GM21526 (cell line): ENCODE results near the gene TRAF3.
"Not testable (repeated sequence)": the region's sequence is repeated elsewhere in the genome, so short reads cannot be mapped to it uniquely, and the experiment has no call there.

Source experiments
- ATAC-seq: cut with Tn5 transposase; IDR thresholded peaks from one replicate; pipeline ENCODE4 v1.9.1; 2021; ENCODE audit warnings: moderate library complexity; ENCODE audit not compliant: unreplicated experiment, low FRiP score

TRAF3 gene

DNA sequence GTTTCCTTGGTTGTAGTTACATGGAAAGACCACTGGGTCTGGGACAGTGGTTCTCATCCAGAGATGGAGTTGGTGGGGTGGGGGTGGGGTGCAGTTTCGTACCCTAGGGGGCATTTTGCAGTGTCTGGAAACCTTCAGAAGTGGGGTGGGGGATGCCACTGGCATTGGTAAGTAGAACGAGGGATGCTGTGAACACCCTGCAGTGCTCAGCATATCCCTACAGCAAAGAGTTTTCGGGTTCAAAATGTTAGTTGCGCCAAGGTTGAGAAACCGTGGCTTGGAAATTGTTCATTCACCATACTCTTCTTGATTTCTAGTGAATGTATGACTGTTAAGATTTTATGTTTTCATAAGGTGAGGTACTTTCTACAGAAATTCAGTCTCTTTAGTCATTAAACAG is 28.7 kb downstream of the TRAF3 start:
- ATAC-seq, result no peak

DNA sequence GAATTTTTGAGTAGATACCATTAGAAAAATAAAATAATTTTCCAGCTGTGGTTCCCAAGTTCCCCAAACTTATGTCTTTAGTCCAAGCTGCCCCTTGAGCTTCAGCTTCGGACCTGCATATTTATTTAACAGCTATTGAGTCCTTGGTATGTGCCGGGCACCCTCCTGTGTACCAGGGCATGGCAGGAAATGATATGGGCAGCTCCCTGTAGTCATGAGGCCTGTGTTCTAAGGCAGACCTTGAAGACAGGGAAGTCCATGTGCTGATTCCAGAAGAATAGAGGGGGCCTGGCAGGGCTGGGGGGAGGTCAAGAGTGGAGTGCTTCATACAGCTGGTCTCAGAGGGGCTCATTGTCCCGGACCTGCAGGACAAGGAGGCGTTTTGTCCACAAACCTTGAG is 29.2 kb downstream of the TRAF3 start:
- ATAC-seq, result no peak

GRCh38 chr14:102807013-102807406 is 29.8 kb downstream of the TRAF3 start:
- no peak for ATAC-seq

- no peak for ATAC-seq
Measured at GRCh38 chr14:102809870-102810269, 32.6 kb downstream of the TRAF3 start.

- ATAC-seq, result no peak
Measured at GRCh38 chr14:102810523-102810922, 33.3 kb downstream of the TRAF3 start.

DNA sequence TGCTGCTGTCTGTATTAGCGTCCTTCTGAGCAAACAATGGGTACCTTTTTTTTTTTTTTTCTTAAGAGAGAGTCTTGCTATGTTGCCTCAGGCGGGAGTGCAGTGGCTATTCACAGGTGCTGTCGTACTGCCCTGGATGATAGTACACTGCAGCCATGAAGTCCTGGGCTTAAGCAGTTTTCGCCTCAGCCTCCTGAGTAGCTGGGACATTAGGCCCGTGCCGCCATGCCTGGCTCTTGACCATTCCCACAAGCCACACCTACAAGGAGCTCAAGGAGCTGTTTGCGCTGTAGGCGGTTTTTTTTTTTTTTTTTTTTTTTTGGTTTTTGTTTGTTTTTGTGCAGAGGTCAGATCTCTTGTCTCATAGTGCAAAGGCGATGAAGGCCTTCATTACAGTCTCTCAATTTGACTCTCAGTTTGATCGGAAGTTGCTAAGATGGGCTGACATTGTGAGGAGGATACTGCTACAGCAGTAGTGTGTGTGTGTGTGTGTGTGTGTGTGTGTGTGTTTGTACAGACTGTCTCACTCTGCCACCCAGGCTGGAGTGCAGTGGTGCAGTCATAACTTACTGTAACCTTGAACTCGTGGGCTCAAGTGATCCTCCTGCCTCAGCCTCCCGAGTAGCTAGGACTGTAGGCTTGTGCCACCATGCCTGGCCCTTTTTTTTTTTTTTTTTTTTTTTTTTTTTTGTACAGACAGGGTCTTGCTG is 34.2 kb downstream of the TRAF3 start:
- no peak for ATAC-seq

GRCh38 chr14:102811971-102812370 is 34.7 kb downstream of the TRAF3 start:
- no peak for ATAC-seq

- no peak for ATAC-seq
Measured at GRCh38 chr14:102813691-102814090, 36.4 kb downstream of the TRAF3 start.

DNA sequence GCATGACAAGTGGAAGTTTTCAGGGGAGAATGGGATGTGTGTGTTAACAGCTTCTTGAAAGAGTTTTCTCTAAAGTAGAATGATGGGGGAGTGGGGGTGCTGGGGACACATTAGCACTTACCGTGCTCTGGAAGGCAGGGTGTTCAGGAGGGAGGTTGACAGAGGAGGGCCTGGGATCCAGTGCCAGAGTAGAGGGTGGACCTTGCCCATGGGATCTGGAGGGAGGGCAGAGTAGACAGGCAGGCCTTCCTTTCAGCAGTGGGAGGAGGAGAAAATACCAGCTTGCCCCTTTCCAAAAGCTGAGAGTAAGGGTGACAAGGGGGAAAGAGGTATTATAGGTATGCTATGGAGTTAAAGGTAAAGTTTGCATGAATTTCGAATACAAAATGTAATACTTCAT is 40.1 kb downstream of the TRAF3 start:
- ATAC-seq, result no peak

DNA sequence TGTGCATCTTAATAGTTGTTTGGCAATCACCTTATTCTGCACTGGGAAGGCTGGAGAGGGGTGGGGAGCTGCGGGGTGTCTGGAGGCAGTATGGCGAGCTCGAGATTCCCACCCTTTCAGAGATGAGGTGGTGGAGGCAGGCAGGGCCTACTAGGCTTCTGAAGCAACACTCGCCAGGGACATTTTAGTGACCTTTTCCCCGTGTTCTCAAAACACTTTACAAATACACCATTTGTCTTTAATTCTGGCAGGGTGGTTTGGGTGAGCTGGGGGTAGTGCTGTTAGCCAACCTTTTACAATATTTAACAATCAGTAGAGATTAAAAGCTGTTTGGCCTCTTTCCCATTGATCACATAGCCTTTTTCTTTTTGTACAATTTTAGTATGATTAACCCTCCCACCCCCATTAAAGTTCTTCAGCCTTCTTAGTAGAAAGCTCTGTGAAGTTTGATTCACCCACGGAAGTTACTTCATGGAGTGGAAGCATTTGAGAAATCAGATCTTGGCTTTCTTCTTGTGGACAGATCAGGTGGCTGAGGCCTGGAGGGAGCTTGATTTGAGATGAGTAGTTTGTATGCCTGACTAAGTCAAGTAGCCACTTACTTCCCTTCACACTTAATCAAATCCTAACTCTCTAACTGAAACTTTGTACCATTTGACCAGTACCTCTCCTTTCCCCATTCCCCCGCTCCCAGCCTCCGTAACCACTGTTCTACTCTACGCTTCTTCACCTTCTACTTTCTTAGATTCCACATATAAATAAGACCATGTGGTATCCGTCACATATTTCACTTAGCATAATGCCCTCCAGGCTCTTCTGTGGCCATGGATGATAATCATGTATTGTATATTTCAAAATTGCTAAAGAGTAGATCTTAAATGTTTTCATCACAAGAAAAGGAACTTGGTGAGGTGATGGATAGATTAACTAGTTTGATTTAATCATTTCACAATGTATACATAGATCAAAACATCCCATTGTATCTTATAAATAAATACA is 41.0 kb downstream of the TRAF3 start:
- no peak for ATAC-seq

DNA sequence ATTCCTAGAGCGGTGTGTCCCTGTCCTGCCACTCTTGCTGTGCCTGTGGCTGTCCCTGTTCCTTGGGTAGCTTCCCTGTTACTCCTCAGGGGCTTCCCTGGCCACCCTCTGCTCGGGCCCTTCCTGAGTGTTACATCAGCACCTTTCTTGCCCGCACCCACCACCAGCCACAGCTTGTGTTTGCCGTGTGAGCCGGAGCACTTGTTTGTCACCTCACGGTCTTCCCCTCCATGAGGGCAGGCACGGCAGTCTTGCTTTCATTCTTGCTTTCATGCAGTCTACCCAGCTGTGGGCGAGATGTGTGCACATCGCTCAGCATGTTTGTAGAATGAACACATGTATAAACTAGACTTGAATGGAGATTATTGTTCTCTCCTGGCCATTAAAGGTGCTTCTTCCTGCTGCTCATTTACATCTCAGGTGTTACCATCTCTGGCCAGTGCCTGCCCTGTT is 42.0 kb downstream of the TRAF3 start:
- ATAC-seq, result peak; percentile 61

- ATAC-seq, result peak; percentile 1
Measured at GRCh38 chr14:102819747-102820330, 42.6 kb downstream of the TRAF3 start.

- ATAC-seq, result no peak
Measured at GRCh38 chr14:102821252-102821651, 44.0 kb downstream of the TRAF3 start.

DNA sequence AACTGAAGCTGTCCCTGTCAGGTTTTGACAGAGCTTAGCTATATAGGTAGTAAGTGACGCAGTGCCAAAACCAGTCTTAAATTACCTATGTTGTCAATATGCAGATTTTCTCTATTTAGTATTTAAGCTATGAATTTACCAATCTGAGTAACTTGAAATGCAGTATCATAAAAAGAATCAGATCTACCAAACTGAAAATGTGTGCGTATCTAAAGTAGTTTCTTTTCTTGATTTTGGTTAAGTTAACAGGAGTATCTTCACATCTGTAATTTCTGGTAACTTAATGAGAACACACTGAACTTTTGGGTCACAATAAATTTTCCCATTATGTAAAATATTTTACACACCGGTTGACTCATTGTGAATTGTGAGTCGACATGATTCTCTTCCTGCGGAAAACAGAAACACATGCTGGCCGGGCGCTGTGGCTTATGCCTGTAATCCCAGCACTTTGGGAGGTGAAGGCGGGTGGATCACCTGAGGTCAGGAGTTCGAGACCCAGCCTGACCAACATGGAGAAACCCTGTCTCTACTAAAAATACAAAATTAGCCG is 45.1 kb downstream of the TRAF3 start:
- ATAC-seq, result no peak

GRCh38 chr14:102822887-102823286 is 45.6 kb downstream of the TRAF3 start:
- ATAC-seq, result not testable (repeated sequence)

DNA sequence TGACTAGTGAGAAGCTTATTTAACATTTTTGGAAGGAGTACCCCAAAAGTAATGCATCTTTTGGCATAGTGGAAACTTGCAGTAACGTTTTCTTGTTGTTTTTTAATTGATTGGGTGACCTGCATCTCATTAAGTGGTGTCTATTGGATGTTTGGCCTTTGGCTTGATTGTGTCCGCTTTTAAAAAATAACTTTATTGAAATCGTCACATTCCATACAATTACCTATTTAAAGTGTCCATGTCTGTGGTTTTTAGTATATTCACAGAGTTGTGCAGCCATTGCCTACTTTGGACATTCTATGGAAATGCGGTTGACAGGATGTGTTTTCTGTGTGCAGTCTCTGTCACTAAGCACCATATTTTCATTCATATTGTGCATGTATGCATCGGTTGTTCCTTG is 46.3 kb downstream of the TRAF3 start:
- ATAC-seq, result no peak

- no peak for ATAC-seq
Measured at GRCh38 chr14:102824832-102825231, 47.6 kb downstream of the TRAF3 start.

DNA sequence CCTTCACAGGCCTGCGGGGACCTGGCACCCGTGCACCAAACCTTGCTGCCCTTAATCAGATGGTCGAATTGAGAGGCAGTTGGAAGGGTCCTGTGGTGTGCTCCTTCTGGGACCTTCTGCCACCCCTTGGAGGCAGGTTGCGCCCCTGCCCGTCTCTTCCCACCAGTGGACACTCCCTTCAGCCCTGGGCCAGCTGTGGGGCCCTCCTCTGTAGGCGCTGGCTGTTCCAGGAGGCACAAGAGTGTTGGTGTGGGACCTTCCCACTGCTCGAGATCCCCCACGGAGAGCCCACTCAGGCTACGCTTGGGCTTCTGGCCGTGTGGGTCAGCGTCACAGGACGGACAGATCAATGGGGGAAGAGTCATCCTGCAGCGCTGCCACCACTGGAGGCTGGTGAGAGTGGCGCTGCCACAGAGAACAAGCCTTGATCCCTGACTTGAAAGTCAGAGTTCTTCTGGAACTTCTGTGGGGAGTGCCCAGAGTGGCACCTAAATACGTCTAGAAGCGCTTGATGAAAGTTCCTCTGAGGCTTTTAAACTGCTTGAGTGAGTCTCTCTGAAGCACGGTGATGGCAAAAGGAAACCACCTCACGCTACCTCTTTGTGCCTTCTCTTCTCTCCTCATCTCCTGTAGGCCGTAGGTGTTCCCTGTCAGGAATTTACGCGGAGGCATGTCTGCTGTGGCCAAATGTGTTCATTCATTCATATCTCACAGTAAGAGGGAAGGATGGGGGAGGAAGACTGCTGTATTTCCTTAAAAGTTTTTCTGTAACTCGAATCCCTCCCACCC is 48.3 kb downstream of the TRAF3 start:
- no peak for ATAC-seq

- no peak for ATAC-seq
Measured at GRCh38 chr14:102826161-102826560, 48.9 kb downstream of the TRAF3 start.
